Astrocyte (in vitro differentiated cells and primary cell): ENCODE results near the gene COQ5.

ENCODE experiments used
- CTCF ChIP-seq: IDR thresholded peaks from 2 replicates; pipeline ENCODE4 v1.5.1; 2011; ENCODE audit warnings: low read depth, mild to moderate bottlenecking, inconsistent platforms, low read length, moderate library complexity; ENCODE audit not compliant: insufficient read depth
- EZH2 ChIP-seq: IDR thresholded peaks from 2 replicates; pipeline ENCODE4 v1.6.1; 2012; ENCODE audit warnings: mild to moderate bottlenecking, low read length, inconsistent platforms; ENCODE audit not compliant: insufficient read depth

DNA sequence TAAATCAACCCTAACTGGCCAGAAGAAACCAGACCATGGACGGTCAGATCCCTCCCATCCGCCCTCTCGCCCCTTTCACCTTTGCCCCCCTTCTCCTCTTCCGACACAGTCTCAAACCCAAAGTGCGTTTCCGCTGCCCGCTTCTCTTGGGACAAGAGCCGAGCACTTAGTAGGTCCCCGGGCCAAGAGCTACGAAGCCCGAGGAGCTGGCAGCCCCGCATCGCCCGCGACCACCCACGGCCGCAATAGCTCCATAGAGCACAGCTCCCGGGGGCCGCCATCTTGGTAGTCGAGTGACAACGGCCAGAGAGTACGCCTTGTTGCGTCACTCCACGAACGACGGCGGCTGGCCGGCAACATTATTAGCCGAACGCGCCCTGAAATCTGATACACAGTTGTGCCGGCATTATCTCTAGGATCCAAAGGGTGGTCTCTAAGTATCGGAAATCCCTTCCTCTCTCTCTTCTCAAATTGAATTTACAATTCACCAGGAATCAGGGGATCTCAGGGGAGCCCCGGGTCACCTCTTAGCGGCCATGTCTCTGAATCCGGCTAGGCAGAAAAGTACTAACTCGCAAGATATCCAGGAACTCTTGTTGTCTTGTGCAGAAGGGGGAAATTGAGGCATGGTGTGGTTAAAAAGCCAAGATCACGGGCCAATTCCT is at the start of gene COQ5:
- TF ChIP-seq EZH2 (no peak), CTCF (no peak)
